Astrocyte of the spinal cord (primary cell): ENCODE data around the gene NFX1.
"Not testable (repeated sequence)": the region's sequence is repeated elsewhere in the genome, so short reads cannot be mapped to it uniquely, and the experiment has no call there.

Experiments
- DNase-seq: peaks from one replicate; pipeline ENCODE4 v3.0.0; 2011; ENCODE audit warnings: low read depth, low spot score
- H3K4me3 ChIP-seq: 2 replicates; pipeline ENCODE4 v1.5.1; 2011; ENCODE audit warnings: low read depth, mild to moderate bottlenecking, low read length, moderate library complexity
- in situ Hi-C: cut with HindIII; loops from 2 replicates; pipeline ENCODE4 v1.10.0; 2017; ENCODE audit warnings: low sequenced_read_pairs
- TF ChIP-seq, protein P1 (sequence below): IDR thresholded peaks from 2 replicates; pipeline ENCODE4 v1.5.1; 2012; ENCODE audit warnings: low read depth, mild to moderate bottlenecking, low read length, inconsistent platforms

The NFX1 gene

DNA sequence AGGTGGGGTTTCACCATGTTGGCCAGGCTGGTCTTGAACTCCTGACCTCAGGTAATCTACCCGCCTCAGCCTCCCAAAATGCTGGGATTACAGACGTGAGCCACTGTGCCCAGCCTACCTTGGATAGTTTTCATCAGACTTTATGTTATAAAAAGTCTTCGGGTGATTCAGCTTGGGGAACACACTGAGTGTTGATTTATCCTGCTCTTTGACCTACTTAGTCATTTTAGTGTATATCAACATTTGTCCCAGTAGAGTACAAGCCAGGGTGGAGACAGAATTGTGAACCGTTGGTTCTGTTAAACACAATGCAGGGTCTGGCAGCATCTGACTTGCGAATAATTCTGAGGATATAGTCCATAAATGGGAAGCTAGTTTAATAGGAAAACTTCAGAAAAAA, 39.7 kb downstream of the NFX1 start:
- in situ Hi-C loops: no loop called here
- DNase-seq: peak; percentile 78
- TF ChIP-seq, protein P1, sequence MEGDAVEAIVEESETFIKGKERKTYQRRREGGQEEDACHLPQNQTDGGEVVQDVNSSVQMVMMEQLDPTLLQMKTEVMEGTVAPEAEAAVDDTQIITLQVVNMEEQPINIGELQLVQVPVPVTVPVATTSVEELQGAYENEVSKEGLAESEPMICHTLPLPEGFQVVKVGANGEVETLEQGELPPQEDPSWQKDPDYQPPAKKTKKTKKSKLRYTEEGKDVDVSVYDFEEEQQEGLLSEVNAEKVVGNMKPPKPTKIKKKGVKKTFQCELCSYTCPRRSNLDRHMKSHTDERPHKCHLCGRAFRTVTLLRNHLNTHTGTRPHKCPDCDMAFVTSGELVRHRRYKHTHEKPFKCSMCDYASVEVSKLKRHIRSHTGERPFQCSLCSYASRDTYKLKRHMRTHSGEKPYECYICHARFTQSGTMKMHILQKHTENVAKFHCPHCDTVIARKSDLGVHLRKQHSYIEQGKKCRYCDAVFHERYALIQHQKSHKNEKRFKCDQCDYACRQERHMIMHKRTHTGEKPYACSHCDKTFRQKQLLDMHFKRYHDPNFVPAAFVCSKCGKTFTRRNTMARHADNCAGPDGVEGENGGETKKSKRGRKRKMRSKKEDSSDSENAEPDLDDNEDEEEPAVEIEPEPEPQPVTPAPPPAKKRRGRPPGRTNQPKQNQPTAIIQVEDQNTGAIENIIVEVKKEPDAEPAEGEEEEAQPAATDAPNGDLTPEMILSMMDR: no peak
- no peak overlapping the region for H3K4me3 ChIP-seq

DNA sequence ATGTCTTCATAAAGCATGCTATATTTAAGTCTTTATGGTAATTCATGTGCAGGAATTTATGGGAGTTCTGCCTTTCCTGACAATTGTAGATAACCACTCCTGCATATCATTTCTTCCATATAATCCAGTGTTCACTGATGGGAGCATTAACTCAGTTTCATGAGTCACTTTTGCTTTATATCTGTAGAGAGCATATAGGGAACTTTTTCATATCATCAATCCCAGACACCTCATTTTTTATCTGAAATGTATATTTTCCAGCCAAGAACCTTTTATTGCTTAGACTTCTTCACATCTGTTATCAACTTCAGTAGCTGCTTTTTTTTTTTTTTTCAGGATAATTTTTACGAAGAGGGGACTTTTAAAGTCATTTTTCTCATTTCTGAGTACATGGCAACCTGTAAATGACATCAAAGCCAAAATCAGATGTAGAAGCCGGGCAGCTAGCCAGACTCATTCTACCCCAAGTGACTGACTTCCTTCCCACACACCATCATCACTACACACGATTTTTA, 41.1 kb downstream of the NFX1 start:
- in situ Hi-C loops: no loop called here
- TF ChIP-seq, protein P1: no peak
- no peak for DNase-seq

DNA sequence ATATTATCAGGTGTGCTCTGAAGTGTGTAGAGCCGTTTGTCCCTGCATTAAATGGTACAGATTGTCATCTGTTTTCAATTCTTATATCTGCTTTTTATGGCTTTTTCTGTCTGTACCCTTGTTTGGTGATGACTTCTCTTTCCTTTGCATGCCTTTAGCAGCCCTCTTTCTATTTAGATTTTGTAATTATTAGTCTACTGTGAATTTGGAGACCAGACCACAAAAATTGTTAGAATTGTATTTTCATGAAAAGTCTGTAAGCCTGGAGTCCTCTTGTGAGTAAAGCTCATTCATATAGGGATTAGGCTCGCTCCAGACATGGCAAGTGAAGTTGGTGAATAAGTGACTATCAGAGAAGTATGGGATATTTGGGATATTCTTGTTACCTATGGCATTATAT, 41.7 kb downstream of the NFX1 start:
- no peak overlapping the region for H3K4me3 ChIP-seq
- TF ChIP-seq, protein P1: no peak
- no peak for DNase-seq
- in situ Hi-C loops: no loop called here

More for the DNA sequence above, 41.1 kb downstream of the NFX1 start:
- H3K4me3 ChIP-seq: no peak overlapping the region

DNA sequence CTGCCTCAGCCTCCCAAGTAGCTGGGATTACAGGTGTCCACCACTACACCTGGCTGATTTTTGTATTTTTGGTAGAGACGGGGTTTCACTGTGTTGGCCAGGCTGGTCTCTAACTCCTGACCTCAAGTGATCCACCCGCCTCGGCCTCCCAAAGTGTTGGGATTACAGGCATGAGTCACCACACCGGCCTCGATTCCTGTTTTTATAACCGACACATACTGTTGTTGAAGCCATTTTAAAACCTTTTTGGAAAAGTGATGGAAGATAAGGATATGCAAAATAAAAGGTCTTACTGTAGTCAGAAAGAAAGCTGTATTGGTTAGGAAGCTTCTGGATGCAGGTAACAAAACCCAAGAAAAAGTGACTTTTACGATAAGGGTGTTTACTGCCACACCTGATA, 42.6 kb downstream of the NFX1 start:
- DNase-seq, in situ Hi-C loops, H3K4me3 ChIP-seq: not testable (repeated sequence)

DNA sequence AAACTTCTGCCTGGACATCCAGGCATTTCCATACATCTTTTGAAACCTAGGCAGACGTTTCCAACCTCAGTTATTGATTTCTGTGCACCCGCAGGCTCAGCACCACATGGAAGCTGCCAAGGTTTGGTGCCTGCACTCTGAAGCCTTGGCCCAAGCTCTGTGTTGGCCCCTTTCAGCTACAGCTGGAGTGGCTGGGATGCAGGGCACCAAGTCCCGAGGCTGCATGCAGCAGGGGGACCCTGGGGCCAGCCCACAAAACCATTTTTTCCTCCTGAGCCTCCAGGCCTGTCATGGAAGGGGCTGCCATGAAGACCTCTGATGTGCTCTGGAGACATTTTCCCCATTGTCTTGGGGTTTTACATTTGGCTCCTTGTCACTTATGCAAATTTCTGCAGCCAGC, 49.9 kb downstream of the NFX1 start:
- in situ Hi-C loops: no loop called here
- no peak for DNase-seq
- no peak overlapping the region for H3K4me3 ChIP-seq
- TF ChIP-seq, protein P1: no peak

DNA sequence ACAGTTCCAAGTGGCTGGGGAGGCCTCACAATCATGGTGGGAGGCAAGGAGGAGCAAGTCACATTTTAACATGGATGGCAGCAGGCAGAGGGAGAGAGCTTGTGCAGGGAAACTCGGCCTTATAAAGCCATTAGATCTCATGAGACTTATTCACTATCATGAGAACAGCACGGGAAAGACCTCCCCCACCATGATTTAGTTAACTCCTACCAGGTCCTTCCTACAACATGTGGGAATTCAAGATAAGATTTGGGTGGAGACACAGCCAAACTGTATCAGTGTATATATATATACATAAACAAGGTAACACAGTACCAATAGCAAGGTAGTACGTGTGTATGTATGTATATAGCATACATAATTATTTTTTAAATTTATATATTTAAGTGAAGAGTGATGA, 50.9 kb downstream of the NFX1 start:
- no peak overlapping the region for H3K4me3 ChIP-seq
- no peak for DNase-seq
- in situ Hi-C loops: no loop called here
- TF ChIP-seq, protein P1: no peak

DNA sequence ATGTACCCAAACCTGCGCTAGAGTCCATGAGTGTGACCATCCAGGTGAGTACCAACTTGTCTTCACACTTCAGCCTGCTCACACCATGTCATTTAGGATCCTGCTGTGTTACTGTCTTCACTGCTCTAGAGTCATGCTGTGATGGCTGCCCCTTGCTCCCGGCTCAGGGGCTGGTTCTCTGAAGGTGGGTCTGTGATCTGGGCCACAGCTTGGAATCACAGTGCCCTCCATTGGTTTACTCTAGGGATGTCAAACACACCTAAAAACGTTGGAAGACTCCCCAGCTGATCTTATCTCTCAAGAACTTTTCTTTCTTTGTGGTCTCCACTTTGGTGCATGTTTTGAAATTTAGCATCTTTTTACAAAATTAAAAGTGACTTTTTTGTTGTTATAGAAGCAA, 53.8 kb downstream of the NFX1 start:
- TF ChIP-seq, protein P1: no peak
- in situ Hi-C loops: no loop called here
- DNase-seq: no peak
- H3K4me3 ChIP-seq: no peak overlapping the region
